ENCODE results near the gene CLDN20. TPM values are rescaled to one million over a fixed set of nuclear protein-coding genes. Genes with fewer than 3 reads are reported as not detected.

The CLDN20 gene
- total RNA-seq, 1 experiment from 2014 or later, result not detected

GRCh38 chr6:155245193-155245592 is 18.6 kb upstream of the CLDN20 start:
- no peak for DNase-seq (ENCODE audit: low read depth)

DNA sequence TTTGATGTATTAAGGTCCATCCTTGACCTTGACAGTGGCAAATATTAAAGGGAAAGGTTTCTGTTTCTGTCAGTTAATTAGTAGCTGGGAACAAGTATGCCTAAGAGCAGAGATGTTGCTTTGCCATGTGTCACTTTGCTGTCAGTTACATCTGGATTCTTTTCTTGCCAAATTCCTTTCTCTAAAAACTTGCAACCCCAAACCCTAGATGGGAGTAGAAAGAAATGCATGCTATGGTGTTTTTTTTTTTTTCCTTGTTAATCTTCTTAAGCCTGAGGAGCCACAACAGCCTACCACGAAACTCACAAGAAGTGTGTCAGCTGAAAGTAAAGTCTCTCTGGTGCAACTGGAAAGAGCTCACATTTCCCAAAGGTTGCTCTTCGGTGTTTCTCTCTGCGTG is 18.0 kb upstream of the CLDN20 start:
- DNase-seq (ENCODE audit: low read depth), result peak; percentile 41

DNA sequence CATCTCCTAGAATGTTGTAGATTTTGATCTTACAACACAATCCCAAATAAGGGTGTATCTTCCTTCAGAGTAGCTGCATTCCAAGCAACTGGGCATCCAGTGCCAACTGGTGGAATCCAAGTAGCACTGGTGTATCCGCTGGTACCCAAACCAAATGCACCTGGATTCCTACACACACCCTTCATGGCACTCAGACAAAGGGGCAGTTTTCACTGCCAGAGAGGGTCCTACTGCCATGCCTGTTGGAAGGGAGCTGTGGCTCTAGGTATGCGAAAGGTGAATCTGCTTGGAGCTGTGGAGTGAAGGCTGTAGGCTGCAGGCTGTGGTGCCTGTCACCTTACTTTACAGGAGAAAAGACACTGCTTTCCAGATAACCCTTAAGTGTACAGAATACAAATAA is 17.0 kb upstream of the CLDN20 start:
- no peak for DNase-seq (ENCODE audit: low read depth)

GRCh38 chr6:155247618-155248007 is 16.2 kb upstream of the CLDN20 start:
- peak; percentile 85 for DNase-seq (ENCODE audit: low read depth)

- DNase-seq (ENCODE audit: low read depth), result peak; percentile 77
Observed at GRCh38 chr6:155248008-155249001, 15.5 kb upstream of the CLDN20 start.

DNA sequence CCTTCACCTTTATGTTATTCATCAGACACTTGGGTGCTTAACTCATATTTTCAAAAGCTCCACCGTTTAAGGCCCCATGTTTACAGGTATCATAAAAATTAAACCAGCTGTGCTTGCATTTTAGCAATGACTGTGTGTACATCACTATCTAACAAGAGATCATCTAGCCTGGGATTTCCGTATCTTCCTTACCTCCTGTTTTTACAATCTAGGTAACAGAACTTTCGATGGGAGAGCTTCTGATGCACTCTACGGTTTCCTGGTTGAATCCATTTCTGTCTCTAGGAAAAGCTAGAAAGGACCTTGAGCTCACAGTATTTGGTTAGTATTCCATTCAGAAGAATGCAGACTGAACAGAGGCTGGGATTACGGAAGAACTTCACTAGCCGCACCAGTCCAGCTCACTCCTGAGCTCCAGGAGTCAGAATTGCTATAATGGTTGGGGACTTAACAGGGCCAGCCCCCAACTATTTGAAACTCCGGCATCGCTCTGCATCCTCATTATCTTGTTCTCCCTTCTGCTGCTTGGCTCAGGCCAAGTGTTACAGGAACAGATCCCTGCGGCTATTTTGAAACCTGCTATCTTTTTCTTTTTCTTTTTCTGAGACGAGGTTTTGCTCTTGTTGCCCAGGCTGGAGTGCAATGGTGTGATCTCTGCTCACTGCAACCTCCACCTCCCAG is 13.0 kb upstream of the CLDN20 start:
- no peak for DNase-seq (ENCODE audit: low read depth)

DNA sequence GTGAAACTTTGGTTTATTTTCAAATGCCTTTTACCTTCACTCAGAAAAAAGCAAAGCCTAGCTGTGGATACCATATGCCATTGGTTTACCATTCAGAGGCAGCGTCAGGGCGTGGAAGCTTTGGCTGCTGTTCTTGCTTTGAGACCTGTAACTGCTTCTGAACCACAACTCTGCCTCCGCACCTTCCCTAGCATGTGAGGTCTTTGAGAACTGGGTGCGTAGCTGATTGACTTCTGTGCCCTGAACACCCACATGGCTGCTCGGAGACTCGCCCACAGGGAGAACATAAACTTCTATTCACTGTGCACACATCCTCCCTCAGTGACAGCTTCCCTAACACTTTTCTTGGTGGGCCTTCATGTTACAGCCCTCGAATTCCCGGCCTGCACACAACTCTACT is 11.2 kb upstream of the CLDN20 start:
- DNase-seq (ENCODE audit: low read depth), result no peak

DNA sequence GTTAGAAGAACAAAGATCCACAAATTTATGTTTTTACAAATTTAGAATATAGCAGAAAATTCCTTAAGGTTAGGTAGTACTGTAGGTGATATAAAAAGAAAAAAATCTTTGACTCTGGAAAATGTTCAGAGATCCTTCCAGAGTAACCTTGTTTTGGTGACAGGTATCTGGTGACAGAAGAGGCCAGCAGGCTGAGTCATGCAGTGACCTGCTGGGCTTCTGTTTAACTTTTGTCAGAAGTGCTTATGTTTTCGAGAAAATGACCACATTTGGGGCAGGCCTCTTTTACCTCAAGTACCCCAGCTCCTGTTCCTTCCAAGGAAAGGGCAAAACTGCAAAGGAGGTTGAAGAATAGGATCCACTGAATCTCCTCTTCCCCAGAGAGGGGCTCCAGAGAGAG is 10.5 kb upstream of the CLDN20 start:
- no peak for DNase-seq (ENCODE audit: low read depth)

GRCh38 chr6:155254139-155254538 is 9.7 kb upstream of the CLDN20 start:
- DNase-seq (ENCODE audit: low read depth), result no peak

DNA sequence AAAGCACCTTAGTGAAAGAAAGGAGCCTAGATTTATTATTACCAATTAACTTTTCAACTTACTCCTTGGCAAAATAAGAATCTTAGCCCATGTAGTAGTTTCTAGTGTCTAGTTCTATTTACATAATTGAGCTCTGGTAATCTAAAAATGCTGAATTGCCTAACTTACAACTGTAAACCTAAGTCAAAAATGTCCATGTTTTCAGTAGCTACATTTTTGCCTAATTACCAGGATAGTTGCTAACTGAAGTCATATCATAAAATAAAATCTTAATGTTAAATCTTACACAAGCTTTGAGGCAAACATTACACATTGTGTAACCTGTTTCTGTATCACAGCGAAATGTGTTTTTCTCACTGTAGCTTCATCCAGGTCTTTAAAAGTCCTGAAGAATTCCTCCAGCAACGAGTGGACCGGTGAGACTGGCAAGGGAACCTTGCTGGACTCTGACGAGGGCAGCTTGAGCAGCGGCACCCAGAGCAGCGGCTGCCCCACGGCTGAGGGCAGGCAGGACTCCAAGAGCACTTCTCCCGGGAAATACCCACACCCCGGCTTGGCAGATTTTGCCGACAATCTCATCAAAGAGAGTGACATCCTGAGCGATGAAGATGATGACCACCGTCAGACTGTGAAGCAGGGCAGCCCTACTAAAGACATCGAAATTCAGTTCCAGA is 7.6 kb upstream of the CLDN20 start:
- no peak for DNase-seq (ENCODE audit: low read depth)

DNA sequence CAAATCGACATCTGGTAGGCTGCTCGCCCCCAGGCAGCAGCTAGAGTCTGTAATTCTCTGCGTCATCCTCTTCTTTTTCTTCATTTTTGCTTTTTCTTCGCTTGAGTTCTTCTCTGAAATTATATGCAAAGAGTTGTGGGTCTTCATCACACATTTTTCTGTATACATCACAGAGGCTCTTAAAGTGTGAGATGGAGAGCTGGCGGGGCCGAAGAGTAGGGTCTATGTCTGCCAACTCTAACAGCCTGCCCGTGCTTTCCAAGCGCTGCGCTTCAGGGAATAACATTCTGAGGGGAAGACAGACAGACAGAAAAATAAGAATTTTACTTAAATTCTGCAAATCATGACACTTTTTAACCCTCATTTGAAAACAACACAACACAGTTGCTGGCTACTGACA is 6.0 kb upstream of the CLDN20 start:
- DNase-seq (ENCODE audit: low read depth), result no peak

DNA sequence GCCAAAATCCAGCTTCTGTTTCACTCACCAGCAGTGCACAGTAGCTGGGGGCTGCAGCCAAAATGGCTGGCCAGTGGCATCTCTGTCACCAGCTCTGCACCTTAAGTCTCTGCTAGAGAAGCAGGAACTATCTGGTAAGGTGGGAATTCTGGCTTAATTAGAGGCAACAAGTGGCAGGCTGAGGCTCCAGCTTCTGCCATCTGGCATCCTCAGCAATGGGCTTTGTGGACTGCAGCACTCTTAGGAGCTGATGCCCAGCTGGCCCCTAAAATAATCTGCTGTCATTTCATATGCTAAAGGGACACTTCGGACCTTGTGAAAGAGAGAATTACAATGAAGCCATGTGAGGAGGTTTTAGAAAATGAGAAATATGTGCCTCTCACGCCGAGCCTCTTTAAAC is 4.6 kb upstream of the CLDN20 start:
- DNase-seq (ENCODE audit: low read depth), result no peak

- no peak for DNase-seq (ENCODE audit: low read depth)
Observed at GRCh38 chr6:155259897-155260296, 3.9 kb upstream of the CLDN20 start.

GRCh38 chr6:155260686-155261085 is 3.1 kb upstream of the CLDN20 start:
- DNase-seq (ENCODE audit: low read depth), result no peak

DNA sequence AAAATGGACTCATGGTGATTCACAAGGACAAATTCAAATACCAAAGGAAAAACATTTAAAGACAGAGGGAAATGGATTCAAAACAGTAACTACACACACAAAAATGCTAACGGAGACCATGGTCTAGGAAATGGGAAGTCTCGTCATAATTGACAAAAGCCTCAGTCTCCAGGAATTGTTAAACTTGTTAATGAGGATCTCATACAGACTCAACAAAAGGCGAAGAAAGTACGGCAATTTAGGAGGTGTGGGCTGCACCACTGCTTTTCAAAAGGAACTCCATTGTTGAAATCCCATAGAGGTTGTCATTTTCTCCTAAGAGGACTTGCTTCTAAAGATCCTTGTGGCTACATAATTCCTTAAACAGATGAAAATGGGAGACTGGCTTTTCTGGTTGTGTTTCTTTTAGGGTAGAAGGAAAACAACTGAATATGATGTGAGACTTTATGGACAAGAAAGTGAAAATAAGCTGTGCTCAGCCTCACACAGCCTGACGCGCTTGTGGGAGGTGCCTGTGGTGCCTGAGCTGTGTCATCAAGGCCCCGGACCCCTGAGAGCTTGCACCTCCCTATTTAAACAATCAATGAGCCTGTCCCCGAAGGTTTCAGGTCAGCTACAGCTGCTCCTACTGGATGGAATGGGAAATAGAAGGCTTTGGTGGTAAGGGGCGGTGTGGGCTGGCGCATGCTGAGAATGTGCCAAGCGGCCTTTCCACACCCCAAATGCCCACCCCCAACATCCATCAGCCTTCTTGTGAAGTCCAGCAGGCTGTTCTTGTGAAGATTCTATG is 2.5 kb upstream of the CLDN20 start:
- DNase-seq (ENCODE audit: low read depth), result no peak

- no peak for DNase-seq (ENCODE audit: low read depth)
Observed at GRCh38 chr6:155262655-155263054, 1.2 kb upstream of the CLDN20 start.

- DNase-seq (ENCODE audit: low read depth), result peak; percentile 61
Observed at GRCh38 chr6:155264693-155265320, 994 bp downstream of the CLDN20 start.

GRCh38 chr6:155265843-155266535 is 2.2 kb downstream of the CLDN20 start:
- DNase-seq (ENCODE audit: low read depth), result no peak

DNA sequence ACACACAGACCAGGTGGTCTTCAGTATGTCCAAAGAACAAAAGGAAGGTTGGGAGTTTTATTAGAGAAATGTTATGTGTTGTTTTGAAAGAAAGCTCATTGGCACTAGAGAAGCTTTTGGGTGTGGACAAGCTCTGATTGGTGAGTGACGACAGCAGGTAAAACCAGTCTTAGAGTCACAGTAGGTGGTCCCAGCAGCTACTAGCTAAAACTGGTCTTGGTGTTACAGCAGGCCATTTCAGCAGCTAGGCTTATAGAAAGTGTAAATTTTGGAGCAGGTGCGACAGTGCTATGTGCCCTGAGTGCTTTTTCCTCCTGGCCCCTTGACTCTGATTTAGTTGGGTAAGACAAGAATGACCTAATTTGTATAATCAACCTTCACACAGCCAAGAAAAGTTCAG is 3.6 kb downstream of the CLDN20 start:
- no peak for DNase-seq (ENCODE audit: low read depth)

Measured in LHCN-M2 (cell line).